Measurements from ENCODE around the gene GRAP. TPM values are rescaled to one million over a fixed set of nuclear protein-coding genes. Genes with fewer than 3 reads are reported as not detected.

GRAP gene
- total and polyA plus RNA-seq, 2 donors (not counting 3 experiments of a cell fraction or from before 2014, with no cell fraction given) = 32.1 to 43.6 TPM

- Histone ChIP-seq H3K79me2 (ENCODE audit: control insufficient read depth, insufficient read depth, low read length) (no peaks in the 10 kb centered on the region), H3K36me3 (ENCODE audit: control insufficient read depth in 2 of 2, extremely low read depth in 1 of 2, insufficient read depth in 2 of 2, low read length in 2 of 2) (peaks cover 4 to 21% of the 10 kb centered on the region in 2 experiments), H3K9me1 (replicated peaks; ENCODE audit: control insufficient read depth, extremely low read depth, insufficient read depth, low read length) (no peaks in the 10 kb centered on the region), H3K27ac (ENCODE audit: insufficient read depth, low read depth, low read length) (no peak overlapping the region), H3K4me2 (ENCODE audit: insufficient read depth, low read length) (no peak overlapping the region), H3K4me3 (replicated peaks in 1 of 3; ENCODE audit: insufficient read depth in 1 of 3, low read depth in 1 of 3, low read length in 3 of 3) (no peak overlapping the region), H3K9ac (replicated peaks; ENCODE audit: extremely low read depth, insufficient read depth, low read length) (no peak overlapping the region), H4K20me1 (replicated peaks; ENCODE audit: control insufficient read depth, extremely low read depth, insufficient read depth, low read length) (no peaks in the 10 kb centered on the region), H3K27me3 (ENCODE audit: control insufficient read depth in 2 of 2, insufficient read depth in 2 of 2, low read length in 2 of 2) (no peaks in the 10 kb centered on the region), H3K4me1 (ENCODE audit: control insufficient read depth, extremely low read depth, insufficient read depth, low read length) (no peaks in the 10 kb centered on the region), H2AFZ (ENCODE audit: low read depth, low read length) (no peak overlapping the region), H3K9me3 (replicated peaks; ENCODE audit: control insufficient read depth, insufficient read depth, low read length) (no peaks in the 10 kb centered on the region)
- FAIRE-seq = no peak
- ChIA-PET CTCF (interaction anchor here (1.1 to 4.1 kb wide), 3 partner anchors 10 to 61 kb away, joined by 3 to 22 read pairs (median 5); no protein-coding TSS in a partner anchor), POLR2A (no interaction called here)
- BruUV-seq (replicated peaks) = no TSS peak
- dilution Hi-C loops (cut with MboI; ENCODE audit: extremely low pct_ligation_motif_present, low sequenced_read_pairs) = no loop called here
- TF ChIP-seq GATA2 (IDR thresholded peaks at IDR 0.05; ENCODE audit: insufficient read depth, insufficient read length, low read depth, low read length) (no peak), MAX (IDR thresholded peaks at IDR 0.05; ENCODE audit: insufficient read depth, insufficient read length) (no peak)
- intact Hi-C loops (cut with micrococcal nuclease) = no loop called here
- DNase-seq (ENCODE audit: low read depth, low spot score) = no peak
These were observed 24.6 kb downstream of the GRAP start for GRCh38 chr17:19022128-19022527.

DNA sequence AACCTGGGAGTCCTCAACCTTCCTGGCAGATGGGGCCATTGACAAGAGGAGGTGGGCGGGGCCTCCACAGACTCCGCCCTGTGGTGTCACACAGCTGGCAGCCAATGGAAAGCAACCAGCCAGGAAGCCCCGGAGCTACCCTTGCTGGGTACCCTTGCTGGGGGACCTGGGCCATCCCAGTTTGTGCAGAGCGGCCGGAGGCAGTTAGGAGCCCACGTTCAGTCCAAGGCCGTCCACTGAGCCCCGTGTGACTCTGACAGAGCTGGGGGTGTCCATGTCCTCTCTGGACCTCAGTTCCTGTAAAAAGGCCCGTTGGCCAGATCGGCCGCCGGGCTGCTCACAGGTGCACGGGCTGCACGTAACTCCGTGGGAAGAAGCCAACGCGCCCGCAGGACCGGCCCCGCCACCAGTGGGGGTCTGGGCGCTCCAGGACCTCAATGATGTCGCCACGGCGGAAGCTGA lies 25.1 kb downstream of the GRAP start:
- intact Hi-C loops (cut with micrococcal nuclease) = no loop called here
- POLR2A ChIA-PET = no interaction called here

More for the DNA sequence above, 25.1 kb downstream of the GRAP start:
- H3K4me1 ChIP-seq (ENCODE audit: control insufficient read depth, extremely low read depth, insufficient read depth, low read length) = no peaks in the 10 kb centered on the region
- H3K79me2 ChIP-seq (ENCODE audit: control insufficient read depth, insufficient read depth, low read length) = no peaks in the 10 kb centered on the region
- no peak for FAIRE-seq
- no peak overlapping the region for H2AFZ ChIP-seq (ENCODE audit: low read depth, low read length)
- H3K4me2 ChIP-seq (ENCODE audit: insufficient read depth, low read length) = no peak overlapping the region
- no peaks in the 10 kb centered on the region for H4K20me1 ChIP-seq (replicated peaks; ENCODE audit: control insufficient read depth, extremely low read depth, insufficient read depth, low read length)
- H3K9me1 ChIP-seq (replicated peaks; ENCODE audit: control insufficient read depth, extremely low read depth, insufficient read depth, low read length) = no peaks in the 10 kb centered on the region
- no peak overlapping the region for H3K9ac ChIP-seq (replicated peaks; ENCODE audit: extremely low read depth, insufficient read depth, low read length)
- TF ChIP-seq FOS (IDR thresholded peaks at IDR 0.05; ENCODE audit: borderline replicate concordance, insufficient read depth, low read length) = no peak
- no peak for TF ChIP-seq MAX (IDR thresholded peaks at IDR 0.05; ENCODE audit: insufficient read depth, insufficient read length)
- no peak for TF ChIP-seq CTCF (IDR thresholded peaks at IDR 0.05; ENCODE audit: extremely low read depth in 1 of 2, insufficient read depth in 1 of 2, low read depth in 1 of 2, low read length in 2 of 2)
- TF ChIP-seq MYC (IDR thresholded peaks at IDR 0.05; ENCODE audit: low read depth, low read length) = no peak
- BruUV-seq (replicated peaks) = no TSS peak
- H3K4me3 ChIP-seq (replicated peaks in 1 of 3; ENCODE audit: insufficient read depth in 1 of 3, low read depth in 1 of 3, low read length in 3 of 3) = no peak overlapping the region
- CTCF ChIA-PET = interaction anchor here (1.1 to 4.1 kb wide), 2 partner anchors 10 to 61 kb away, joined by 5 to 22 read pairs; no protein-coding TSS in a partner anchor
- peaks cover 4 to 21% of the 10 kb centered on the region in 2 experiments for H3K36me3 ChIP-seq (ENCODE audit: control insufficient read depth in 2 of 2, extremely low read depth in 1 of 2, insufficient read depth in 2 of 2, low read length in 2 of 2)
- no peaks in the 10 kb centered on the region for H3K27me3 ChIP-seq (ENCODE audit: control insufficient read depth in 2 of 2, insufficient read depth in 2 of 2, low read length in 2 of 2)
- H3K9me3 ChIP-seq (replicated peaks; ENCODE audit: control insufficient read depth, insufficient read depth, low read length) = no peaks in the 10 kb centered on the region
- dilution Hi-C loops (cut with MboI; ENCODE audit: extremely low pct_ligation_motif_present, low sequenced_read_pairs) = no loop called here
- no peak overlapping the region for H3K27ac ChIP-seq (ENCODE audit: insufficient read depth, low read depth, low read length)
- DNase-seq (ENCODE audit: low read depth, low spot score) = no peak
